Panc1 (cell line): Measurements from ENCODE around the gene FILIP1. TPM values are rescaled to one million over a fixed set of nuclear protein-coding genes. Genes with fewer than 3 reads are reported as not detected.

ENCODE experiments used
- ATAC-seq: fragments of 200-7000 bp; cut with Tn5 transposase; 2 replicates; pipeline ENCODE4 v1.9.1; 2020; ENCODE audit warnings: mild to moderate bottlenecking, moderate library complexity
- BruUV-seq: library from RNA; stranded (reverse); fragments of 400-500 nt; replicated peaks from 2 replicates; lab custom pipeline; 2021; lab: Mats Ljungman, UMichigan
- CTCF ChIA-PET: fragments of 300-600 bp; sonication (Branson Sonifier 250); formaldehyde crosslinking; loops from one replicate; lab custom pipeline; 2022; ENCODE audit warnings: antibody characterized with exemption; lab: Charles Lee
- POLR2A ChIA-PET: fragments of 300-600 bp; sonication (Branson Sonifier 250); formaldehyde crosslinking; loops from one replicate; lab custom pipeline; 2022; ENCODE audit warnings: antibody characterized with exemption; lab: Charles Lee
- DNase-seq: peaks from one replicate; pipeline ENCODE4 v3.0.0-alpha.2; 2010; ENCODE audit warnings: low read depth, low spot score
- H3K27ac ChIP-seq: 2 replicates; pipeline ENCODE4 v1.5.1; 2011; ENCODE audit warnings: mild to moderate bottlenecking, low read length, inconsistent platforms
- H3K27me3 ChIP-seq: fragments of 200-500 bp; sonication (Bioruptor generic); 2 replicates; pipeline ENCODE4 v1.6.0; 2014; ENCODE audit warnings: low read length, inconsistent platforms; ENCODE audit not compliant: control insufficient read depth, insufficient read depth
- H3K36me3 ChIP-seq: fragments of 200-500 bp; sonication (Bioruptor generic); 2 replicates; pipeline ENCODE4 v1.5.1; 2014; ENCODE audit warnings: inconsistent platforms, mild to moderate bottlenecking, low read length, moderate library complexity; ENCODE audit not compliant: control insufficient read depth, insufficient read depth
- H3K4me1 ChIP-seq: 2 replicates; pipeline ENCODE4 v1.5.1; 2011; ENCODE audit warnings: inconsistent platforms, mild to moderate bottlenecking, low read length, moderate library complexity; ENCODE audit not compliant: control insufficient read depth, insufficient read depth
- H3K4me3 ChIP-seq, 2 experiments: 2 replicates each; pipeline ENCODE4 v1.5.1; 2011 to 2012; ENCODE audit warnings: low read depth in 2 of 2, low read length in 2 of 2, mild to moderate bottlenecking in 2 of 2, inconsistent platforms in 1 of 2, moderate library complexity in 1 of 2
- H3K9me3 ChIP-seq: fragments of 200-500 bp; sonication (Bioruptor generic); 2 replicates; pipeline ENCODE4 v1.5.1; 2014; ENCODE audit warnings: low read depth, mild to moderate bottlenecking, inconsistent platforms, low read length, moderate library complexity; ENCODE audit not compliant: control insufficient read depth, insufficient read depth
- CTCF ChIP-seq: fragments of 450-650 bp; IDR thresholded peaks from 2 replicates; pipeline ENCODE4 v1.5.1; 2017; ENCODE audit warnings: mild to moderate bottlenecking
- POLR2AphosphoS5 ChIP-seq: IDR thresholded peaks from 2 replicates; pipeline ENCODE4 v1.6.1; 2012; ENCODE audit warnings: mild to moderate bottlenecking, low read depth, low read length, moderate library complexity
- REST ChIP-seq, 2 experiments: IDR thresholded peaks; 2 replicates each; pipeline ENCODE4 v1.6.1; 2011 to 2012; ENCODE audit warnings: low read depth in 2 of 2, control low read depth in 1 of 2, low read length in 1 of 2, mild to moderate bottlenecking in 1 of 2, moderate library complexity in 1 of 2; ENCODE audit not compliant: insufficient read depth in 1 of 2
- SIN3A ChIP-seq: IDR thresholded peaks from 2 replicates; pipeline ENCODE4 v1.6.1; 2012; ENCODE audit warnings: low read depth, mild to moderate bottlenecking, low read length, moderate library complexity, borderline replicate concordance; ENCODE audit not compliant: insufficient read depth
- TCF7L2 ChIP-seq: IDR thresholded peaks from 2 replicates; pipeline ENCODE4 v1.6.1; 2011; ENCODE audit warnings: mild to moderate bottlenecking, low read depth, low read length, inconsistent platforms
- in situ Hi-C: cut with HindIII; loops from 2 replicates; pipeline ENCODE4 v1.10.0; 2016; ENCODE audit warnings: low sequenced_read_pairs, low pct_unique_long_range_greater_than_20kb
- intact Hi-C: fragments of 100-400 bp; cut with micrococcal nuclease; formaldehyde crosslinking; loops from one replicate; pipeline ENCODE4 v1.10.0; 2022; ENCODE audit not compliant: unreplicated experiment
- total RNA-seq: library from RNA; stranded (reverse); gene quantifications from one replicate; pipeline ENCODE4 v1.2.1, GENCODE V29; 2021; ENCODE audit not compliant: unreplicated experiment

Gene FILIP1
- total RNA-seq, 1 experiment from 2014 or later: 0.26 TPM

- Histone ChIP-seq H3K36me3 (no peaks in the 10 kb centered on the region), H3K27me3 (peaks cover 3% of the 10 kb centered on the region; the same call in 1 of the 2 replicates), H3K27ac (no peak overlapping the region), H3K4me1 (no peaks in the 10 kb centered on the region), H3K9me3 (no peaks in the 10 kb centered on the region), H3K4me3 (no peak overlapping the region)
- DNase-seq (no peak), ATAC-seq (no peak)
- TF ChIP-seq REST (IDR thresholded peaks at IDR 0.05; ENCODE audit: insufficient read depth in 1 of 2, low read depth in 2 of 2, low read length in 1 of 2): no peak
- TF ChIP-seq TCF7L2: no peak
- TF ChIP-seq CTCF: no peak
- TF ChIP-seq SIN3A: no peak
- no peak for TF ChIP-seq POLR2AphosphoS5
- ChIA-PET CTCF (no interaction called here), POLR2A (no interaction called here)
- in situ Hi-C loops: no loop called here
- BruUV-seq: no TSS peak
- intact Hi-C loops: no loop called here
Observed at GRCh38 chr6:75329703-75330102, 163.9 kb downstream of the FILIP1 start.

- ChIA-PET CTCF (no interaction called here), POLR2A (no interaction called here)
- Histone ChIP-seq H3K9me3 (no peaks in the 10 kb centered on the region), H3K27ac (no peak overlapping the region), H3K27me3 (no peaks in the 10 kb centered on the region), H3K4me3 (no peak overlapping the region), H3K4me1 (no peaks in the 10 kb centered on the region), H3K36me3 (no peaks in the 10 kb centered on the region)
- TF ChIP-seq SIN3A (no peak), REST (IDR thresholded peaks at IDR 0.05; ENCODE audit: insufficient read depth in 1 of 2, low read depth in 2 of 2, low read length in 1 of 2) (no peak), CTCF (no peak), TCF7L2 (no peak), POLR2AphosphoS5 (no peak)
- intact Hi-C loops: no loop called here
- in situ Hi-C loops: no loop called here
- BruUV-seq: no TSS peak
- ATAC-seq (no peak), DNase-seq (no peak)
Observed at GRCh38 chr6:75327807-75328206, 165.8 kb downstream of the FILIP1 start.
